Activated CD8-positive, alpha-beta memory T cell treated with anti-CD3 and anti-CD28 coated beads, Interleukin-2, amount 50 U/mL, for 24 hours (primary cell): Measurements from ENCODE around the gene CST2.
"Not testable (repeated sequence)": the region's sequence is repeated elsewhere in the genome, so short reads cannot be mapped to it uniquely, and the experiment has no call there.

ENCODE experiments used
- DNase-seq: peaks from one replicate; pipeline ENCODE4 v3.0.0-alpha.2; 2020; ENCODE audit errors: extremely low read depth

Gene CST2

DNA sequence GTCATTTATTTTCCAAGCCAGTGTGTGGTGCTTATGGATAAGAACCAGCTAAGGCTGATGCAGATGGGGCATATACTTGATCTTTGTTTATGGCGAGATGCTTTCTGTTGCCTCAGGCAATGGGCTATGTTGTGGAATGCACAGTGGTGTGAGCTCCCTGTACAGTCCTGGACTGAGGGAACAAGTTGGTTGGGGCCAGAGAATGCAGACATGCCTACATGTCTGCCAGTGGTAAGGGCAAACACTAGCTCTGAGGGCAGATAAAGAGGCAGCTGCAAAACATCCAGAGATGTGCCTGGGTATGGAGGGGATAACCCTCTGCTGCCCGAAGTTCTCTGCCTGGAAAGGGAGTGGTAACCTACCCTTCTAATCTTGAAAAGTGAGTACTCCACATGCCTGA is 16.2 kb downstream of the CST2 start:
- DNase-seq: not testable (repeated sequence)

- no peak for DNase-seq
Observed at GRCh38 chr20:23800865-23801264, 25.7 kb downstream of the CST2 start.

GRCh38 chr20:23799216-23799847 is 27.2 kb downstream of the CST2 start:
- DNase-seq: not testable (repeated sequence)

GRCh38 chr20:23795526-23795925 is 31.0 kb downstream of the CST2 start:
- DNase-seq: no peak

DNA sequence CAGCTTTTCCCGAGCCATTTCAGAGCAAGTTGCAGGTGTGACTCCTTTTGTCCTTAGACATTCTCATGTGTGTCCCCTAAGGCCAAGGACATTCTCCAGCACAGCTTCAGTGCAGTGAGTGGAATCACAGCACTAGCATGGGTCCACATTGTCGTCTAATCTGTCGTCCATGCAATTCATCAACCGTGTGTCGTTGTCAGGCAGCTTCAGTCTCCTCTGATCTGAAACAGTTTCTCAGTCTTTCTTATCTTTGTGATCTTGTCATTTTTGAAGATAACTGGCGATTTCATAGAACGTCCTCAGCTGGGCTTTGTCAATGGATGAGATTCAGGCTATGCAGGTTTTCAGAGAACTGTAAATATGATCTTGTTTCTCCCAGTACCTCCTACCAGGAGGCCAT is 31.7 kb downstream of the CST2 start:
- no peak for DNase-seq

GRCh38 chr20:23794065-23794464 is 32.5 kb downstream of the CST2 start:
- DNase-seq: no peak

GRCh38 chr20:23783447-23783846 is 43.1 kb downstream of the CST2 start:
- DNase-seq: no peak

GRCh38 chr20:23782366-23782983 is 44.1 kb downstream of the CST2 start:
- DNase-seq: no peak

DNA sequence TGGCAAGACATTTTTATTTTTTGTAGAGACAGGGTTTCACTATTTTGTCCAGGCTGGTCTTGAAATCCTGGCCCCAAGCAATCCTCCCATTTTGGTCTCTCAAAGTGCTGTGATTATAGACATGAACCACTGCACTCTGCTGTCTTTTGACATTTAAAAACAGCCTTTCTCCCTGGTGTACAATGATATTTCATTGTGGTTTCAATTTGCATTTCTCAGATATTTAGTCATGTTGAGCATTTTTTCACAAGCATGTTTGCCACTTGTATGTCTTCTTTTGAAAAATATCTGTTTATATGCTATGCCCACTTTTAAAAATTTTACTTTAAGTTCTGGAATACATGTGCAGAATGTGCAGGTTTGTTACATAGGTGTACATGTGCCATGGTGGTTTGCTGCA is 47.9 kb downstream of the CST2 start:
- DNase-seq: not testable (repeated sequence)

- not testable (repeated sequence) for DNase-seq
Observed at GRCh38 chr20:23777380-23777779, 49.1 kb downstream of the CST2 start.

DNA sequence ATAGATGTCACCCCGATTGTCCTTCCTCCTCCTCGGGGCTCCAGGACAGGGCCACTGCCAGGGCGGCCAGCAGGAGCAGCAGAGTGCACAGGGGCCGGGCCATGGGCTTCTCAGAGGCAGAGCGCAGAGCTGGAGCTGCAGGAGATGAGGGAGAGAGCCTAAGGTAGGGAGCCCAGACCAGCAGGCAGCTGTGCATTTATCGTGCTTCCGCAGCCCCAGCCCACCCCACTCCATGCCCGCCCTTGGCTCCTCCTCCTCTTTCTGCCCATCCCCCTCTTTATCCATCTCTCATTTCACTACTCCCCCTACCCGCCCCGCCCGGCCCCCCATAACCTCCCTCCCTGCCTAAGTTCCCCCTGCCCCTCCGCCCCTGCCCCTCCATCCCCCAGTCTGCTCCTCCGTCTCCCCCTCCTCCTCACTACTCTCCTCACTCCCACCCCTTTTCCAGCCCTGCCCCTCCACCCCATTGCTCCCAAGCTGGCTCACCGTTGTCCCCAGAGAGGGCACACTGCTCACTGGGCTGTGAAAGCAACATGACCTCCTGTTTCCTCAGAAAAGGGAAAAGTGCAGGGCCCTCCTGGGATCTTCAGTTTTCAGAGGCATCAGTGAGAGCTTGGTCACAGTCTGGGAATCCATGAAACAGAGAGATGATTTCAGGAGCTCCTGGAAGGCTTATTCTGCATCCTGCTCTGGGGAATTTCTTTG is 50.3 kb downstream of the CST2 start:
- no peak for DNase-seq

DNA sequence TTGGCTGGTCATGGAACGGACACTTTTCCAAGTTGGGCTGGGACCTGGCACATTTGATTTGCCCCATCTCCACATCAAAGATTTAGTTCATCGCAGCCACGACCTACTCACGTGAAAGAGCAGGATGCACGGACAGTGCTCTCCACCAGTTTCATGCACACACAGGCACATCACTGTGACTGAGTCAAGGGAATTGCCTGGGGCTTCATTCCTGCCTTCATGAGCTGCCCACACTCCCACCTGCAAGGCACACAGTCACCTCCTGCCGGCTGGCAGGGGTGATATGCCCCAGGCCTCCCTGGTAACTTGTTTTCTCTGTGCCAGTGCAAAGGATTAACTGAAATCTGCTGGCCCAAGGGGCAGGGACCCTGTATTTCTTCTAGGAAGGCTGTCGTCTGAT is 52.4 kb downstream of the CST2 start:
- DNase-seq: no peak
